HepG2 (cell line): ENCODE measurements around the gene KIF23. TPM values are rescaled to one million over a fixed set of nuclear protein-coding genes. Genes with fewer than 3 reads are reported as not detected.

Experiments used
- ATAC-seq: fragments of 200-7000 bp; cut with Tn5 transposase; 3 replicates; pipeline ENCODE4 v1.9.1; 2020; ENCODE audit warnings: mild to moderate bottlenecking, moderate library complexity
- BruUV-seq: library from RNA; stranded (reverse); fragments of 400-500 nt; replicated peaks from 2 replicates; lab custom pipeline; 2021; lab: Mats Ljungman, UMichigan
- CTCF ChIA-PET: fragments of 300-600 bp; formaldehyde crosslinking; extraction: SDS; loops from one replicate; lab custom pipeline; 2021; ENCODE audit warnings: low total read pairs, inconsistent platforms, low intra/inter-chr PET ratio; lab: Yijun Ruan, JAX
- POLR2A ChIA-PET: fragments of 350-600 bp; sonication (Branson Sonifier 250); formaldehyde crosslinking; loops from one replicate; lab custom pipeline; 2020; ENCODE audit warnings: antibody characterized with exemption, inconsistent platforms; lab: Yijun Ruan, JAX
- DNase-seq: peaks from one replicate; pipeline ENCODE4 v3.0.0-alpha.2; 2015; ENCODE audit warnings: low spot score
- FAIRE-seq: peaks from 3 replicates; lab custom pipeline; 2011; peaks lifted over from hg19 to GRCh38; lab: Jason Lieb, UNC
- H2AFZ ChIP-seq: one replicate; pipeline ENCODE4 v1.6.1; 2011; ENCODE audit warnings: low read length, inconsistent platforms
- H3K27ac ChIP-seq: fragments of 300-600 bp; 3 replicates; pipeline ENCODE4 v1.8.0; 2011; ENCODE audit warnings: mixed run types, mild to moderate bottlenecking, mixed read lengths, low read length, inconsistent platforms; ENCODE audit not compliant: insufficient read depth; ENCODE audit errors: extremely low read length
- H3K27me3 ChIP-seq, 2 experiments: fragments of 200-600 bp in 1 of 2; 2 replicates in 1 of 2; 3 replicates in 1 of 2; pipeline versions ENCODE4 v1.6.0 to v1.8.0; 2011; ENCODE audit warnings: low read length in 2 of 2, mild to moderate bottlenecking in 2 of 2, moderate library complexity in 2 of 2, inconsistent platforms in 1 of 2; ENCODE audit not compliant: insufficient read depth in 2 of 2, control insufficient read depth in 1 of 2
- H3K36me3 ChIP-seq, 2 experiments: fragments of 200-600 bp in 1 of 2; replicated peaks in 1 of 2; 2 replicates in 1 of 2; 3 replicates in 1 of 2; pipeline versions ENCODE4 v1.5.1 to v1.8.0; 2011; ENCODE audit warnings: low read length in 2 of 2, inconsistent platforms in 1 of 2; ENCODE audit not compliant: insufficient read depth in 2 of 2, control insufficient read depth in 1 of 2
- H3K4me1 ChIP-seq: 2 replicates; pipeline ENCODE4 v1.5.1; 2012; ENCODE audit warnings: low read length, inconsistent platforms; ENCODE audit not compliant: insufficient read depth
- H3K4me2 ChIP-seq: 2 replicates; pipeline ENCODE4 v1.6.0; 2011; ENCODE audit warnings: low read depth, low read length, inconsistent platforms
- H3K4me3 ChIP-seq, 3 experiments: fragments of 200-600 bp in 1 of 3; sonication (generic), shearing (Covaris generic) in 1 of 3; replicated peaks in 1 of 3; 2 replicates each; pipeline ENCODE4 v1.5.1; 2011 to 2016; ENCODE audit warnings: low read length in 3 of 3, inconsistent platforms in 2 of 3, low read depth in 2 of 3, mild to moderate bottlenecking in 2 of 3, control low read depth in 1 of 3, mixed read lengths in 1 of 3; ENCODE audit not compliant: insufficient read depth in 1 of 3
- H3K79me2 ChIP-seq: one replicate; pipeline ENCODE4 v1.6.1; 2011; ENCODE audit warnings: low read length, inconsistent platforms; ENCODE audit not compliant: insufficient read depth
- H3K9ac ChIP-seq: 2 replicates; pipeline ENCODE4 v1.6.0; 2011; ENCODE audit warnings: mild to moderate bottlenecking, low read depth, low read length, inconsistent platforms; ENCODE audit not compliant: insufficient read depth
- H3K9me3 ChIP-seq: 2 replicates; pipeline ENCODE4 v1.5.1; 2012; ENCODE audit warnings: mild to moderate bottlenecking, low read length
- H4K20me1 ChIP-seq: 2 replicates; pipeline ENCODE4 v1.6.0; 2011; ENCODE audit warnings: inconsistent platforms, mild to moderate bottlenecking, low read length, moderate library complexity; ENCODE audit not compliant: insufficient read depth
- CTCF ChIP-seq: sonication (generic); formaldehyde crosslinking; IDR thresholded peaks from 2 replicates; pipeline ENCODE4 v1.5.0; 2020; ENCODE audit warnings: mild to moderate bottlenecking, missing genetic modification reagents, moderate library complexity
- ERF ChIP-seq: IDR thresholded peaks from 2 replicates; pipeline ENCODE4 v1.6.1; 2018; ENCODE audit warnings: missing biosample characterization, missing genetic modification reagents
- STAG1 ChIP-seq: sonication (generic); formaldehyde crosslinking; IDR thresholded peaks from 2 replicates; pipeline ENCODE4 v1.4.0; 2020; ENCODE audit warnings: missing genetic modification reagents
- XRCC5 ChIP-seq: fragments of 200-400 bp; formaldehyde crosslinking; optimal IDR thresholded peaks from 2 replicates; pipeline ENCODE3; 2017; ENCODE audit warnings: mild to moderate bottlenecking, low read length
- WGBS: methylation state at CpG from one replicate; pipeline ENCODE4 v1.1.6; 2017; ENCODE audit warnings: low lambda C conversion rate; 5-methylcytosine and 5-hydroxymethylcytosine counted together
- in situ Hi-C: cut with HindIII; loops from 2 replicates; pipeline ENCODE4 v1.10.0; 2017; ENCODE audit warnings: low pct_unique_long_range_greater_than_20kb; ENCODE audit not compliant: extremely low pct_ligation_motif_present
- intact Hi-C: fragments of 100-400 bp; cut with micrococcal nuclease; formaldehyde crosslinking; loops from one replicate; pipeline ENCODE4 v1.10.0; 2022; ENCODE audit not compliant: unreplicated experiment
- polyA plus RNA-seq, 8 experiments: library from polyadenylated mRNA; depleted of rRNA in 3 of 8; stranded (reverse) in 7 of 8; unstranded in 1 of 8; fragments of >200 nt; fragmentation: Illumina TruSeq in 4 of 8; extraction: Trizol in 4 of 8; gene quantifications; 2 replicates each; pipeline versions ENCODE4 v1.2.1 to v1.2.3, GENCODE V29; 2011 to 2016; ENCODE audit warnings: low read depth in 4 of 8, missing spikeins in 1 of 8, mixed read lengths in 1 of 8; ENCODE audit not compliant: insufficient read depth in 1 of 8
- total RNA-seq, 5 experiments: library from RNA; depleted of rRNA; stranded (reverse); fragments of >200 nt; fragmentation: Illumina TruSeq; extraction: Trizol; gene quantifications; 2 replicates each; pipeline ENCODE4 v1.2.3, GENCODE V29; 2016; ENCODE audit warnings: low read depth in 1 of 5
- TF ChIP-seq, protein P1 (sequence below): IDR thresholded peaks from 2 replicates; pipeline ENCODE4 v1.6.1; 2018; ENCODE audit warnings: missing genetic modification reagents

The KIF23 gene
- total and polyA plus RNA-seq, 2 of the 13 experiments (the other 11 are each of a cell fraction or from before 2014, with no cell fraction given) = 11.3 to 38.1 TPM

DNA sequence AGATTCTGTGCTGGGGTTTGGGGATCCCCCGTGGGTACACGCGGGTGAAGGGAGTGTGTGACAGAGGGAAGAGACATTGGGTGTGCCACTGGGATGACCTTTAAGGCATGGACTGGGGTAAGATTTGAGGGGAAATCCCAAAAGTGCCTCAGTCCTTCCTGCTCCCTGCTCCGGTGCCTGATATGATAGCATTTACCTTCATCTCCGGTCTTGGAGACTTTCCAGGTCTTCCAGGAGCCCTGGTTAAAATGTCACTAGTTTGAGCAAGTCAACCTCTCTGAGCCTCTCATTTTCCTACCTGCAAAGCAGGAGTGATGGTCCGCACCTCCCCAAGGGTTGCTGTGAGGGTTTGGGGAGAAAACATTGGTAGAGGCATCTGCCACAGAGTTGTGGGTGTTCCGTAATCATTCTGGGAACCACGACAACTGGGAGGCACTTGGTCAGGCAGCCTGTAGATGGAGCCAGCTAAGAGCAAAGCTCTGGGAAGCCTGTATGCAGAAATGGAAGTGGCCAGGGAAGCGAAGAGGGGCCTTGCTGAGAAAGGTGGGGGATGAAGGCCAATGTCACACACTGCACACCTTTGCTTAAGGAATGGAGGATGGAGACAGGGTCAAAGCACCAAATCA, 33.9 kb upstream of the KIF23 start:
- ChIA-PET POLR2A (interaction anchor here (1.4 kb wide), 1 partner anchor 72 kb away, joined by 4 read pairs; the partner anchor contains the start of gene RPLP1), CTCF (no interaction called here)
- Histone ChIP-seq H3K27me3 (peaks cover 0 to 5% of the 10 kb centered on the region in 2 experiments; a peak in 3 of 5 replicates), H3K79me2 (no peaks in the 10 kb centered on the region), H3K9ac (no peak overlapping the region), H3K36me3 (no peaks in the 10 kb centered on the region), H3K4me3 (no peak overlapping the region), H3K4me2 (no peak overlapping the region; the same call in 1 of the 2 replicates), H3K27ac (no peak overlapping the region), H3K9me3 (no peaks in the 10 kb centered on the region), H4K20me1 (no peaks in the 10 kb centered on the region), H2AFZ (no peak overlapping the region), H3K4me1 (peaks cover 11% of the 10 kb centered on the region; the same call in 1 of the 2 replicates)
- TF ChIP-seq STAG1 (CRISPR knock-in tag) (peak; percentile 15; the same call in 1 of the 2 replicates), XRCC5 (peak; percentile 29), CTCF (CRISPR knock-in tag) (peak; percentile 40), ERF (CRISPR knock-in tag) (no peak)
- TF ChIP-seq, protein P1, sequence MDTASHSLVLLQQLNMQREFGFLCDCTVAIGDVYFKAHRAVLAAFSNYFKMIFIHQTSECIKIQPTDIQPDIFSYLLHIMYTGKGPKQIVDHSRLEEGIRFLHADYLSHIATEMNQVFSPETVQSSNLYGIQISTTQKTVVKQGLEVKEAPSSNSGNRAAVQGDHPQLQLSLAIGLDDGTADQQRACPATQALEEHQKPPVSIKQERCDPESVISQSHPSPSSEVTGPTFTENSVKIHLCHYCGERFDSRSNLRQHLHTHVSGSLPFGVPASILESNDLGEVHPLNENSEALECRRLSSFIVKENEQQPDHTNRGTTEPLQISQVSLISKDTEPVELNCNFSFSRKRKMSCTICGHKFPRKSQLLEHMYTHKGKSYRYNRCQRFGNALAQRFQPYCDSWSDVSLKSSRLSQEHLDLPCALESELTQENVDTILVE = no peak
- ATAC-seq (peak; percentile 86), FAIRE-seq (no peak), DNase-seq (peak; percentile 11)
- 35% methylated on average over 9 of the region's 9 CpGs for WGBS
- BruUV-seq = no TSS peak
- in situ Hi-C loops = no loop called here
- intact Hi-C loops = no loop called here
